Testis (tissue), 3 donors: ENCODE data around the gene ALG14. TPM values are rescaled to one million over a fixed set of nuclear protein-coding genes. Genes with fewer than 3 reads are reported as not detected.

Experiments
- DNase-seq: peaks from one replicate; pipeline ENCODE4 v3.0.0-alpha.2; 2019
- H3K27ac ChIP-seq, 2 donors: fragments of 200-600 bp; sonication (generic); one replicate each; pipeline ENCODE4 v1.5.1; 2019
- H3K27me3 ChIP-seq: fragments of 200-600 bp; sonication (generic); one replicate; pipeline ENCODE4 v1.5.1; 2019
- H3K36me3 ChIP-seq: fragments of 200-600 bp; sonication (generic); one replicate; pipeline ENCODE4 v1.5.1; 2017; ENCODE audit warnings: low read depth; ENCODE audit errors: missing control alignments
- H3K4me1 ChIP-seq: fragments of 200-600 bp; sonication (generic); one replicate; pipeline ENCODE4 v1.5.1; 2019
- H3K4me3 ChIP-seq, 2 donors: fragments of 200-600 bp; sonication (generic); one replicate each; pipeline ENCODE4 v1.5.1; 2017 to 2019
- H3K9me3 ChIP-seq: fragments of 200-600 bp; sonication (generic); one replicate; pipeline ENCODE4 v1.5.1; 2017
- CTCF ChIP-seq, 3 experiments: fragments of 450-650 bp in 2 of 3; fragments of 200-600 bp in 1 of 3; sonication (generic) in 1 of 3; IDR thresholded peaks; one replicate each; pipeline ENCODE4 v1.5.1; 2016 to 2019; ENCODE audit warnings: antibody characterized with exemption in 3 of 3, mild to moderate bottlenecking in 2 of 3, moderate library complexity in 1 of 3
- POLR2A ChIP-seq: fragments of 450-650 bp; IDR thresholded peaks from one replicate; pipeline ENCODE4 v1.6.1; 2017; ENCODE audit warnings: antibody characterized with exemption, mild to moderate bottlenecking, moderate library complexity
- WGBS, 2 donors: methylation state at CpG; one replicate each; pipeline ENCODE4 v1.1.5; 2018; 5-methylcytosine and 5-hydroxymethylcytosine counted together
- intact Hi-C: fragments of 100-400 bp; cut with DNase I; formaldehyde crosslinking; loops from one replicate; pipeline ENCODE4 v1.15.1; 2023; ENCODE audit warnings: low total_unique reads
- polyA plus RNA-seq: library from polyadenylated mRNA; stranded (reverse); fragments of 350-450 nt; fragmentation: Illumina TruSeq; extraction: RNeasy Lipid Tissue Mini Kit (QIAGEN cat#74804); gene quantifications from one replicate; pipeline ENCODE4 v1.2.3, GENCODE V29; 2014; ENCODE audit warnings: low read depth, low replicate concordance; ENCODE audit not compliant: insufficient read depth
- total RNA-seq, 2 donors: library from RNA; depleted of rRNA; stranded (reverse); fragments of >200 nt; gene quantifications; one replicate each; pipeline ENCODE4 v1.2.3, GENCODE V29; 2016

ALG14 gene
- total and polyA plus RNA-seq, 3 donors from 2014 or later = 3.3 to 24.1 (median 5.3) TPM

GRCh38 chr1:95005584-95005983 lies 67.2 kb downstream of the ALG14 start:
- DNase-seq = no peak

GRCh38 chr1:95004013-95004412 lies 68.7 kb downstream of the ALG14 start:
- DNase-seq = no peak
- no peak for TF ChIP-seq CTCF (IDR thresholded peaks at IDR 0.05)
- no peak for TF ChIP-seq POLR2A
- WGBS, 2 donors = 89 to 90% methylated on average over 7 of the region's 7 CpGs
- no peaks in the 10 kb centered on the region for H3K27me3 ChIP-seq
- H3K4me1 ChIP-seq = peaks cover 12% of the 10 kb centered on the region
- no peak overlapping the region for H3K27ac ChIP-seq
- H3K9me3 ChIP-seq = no peaks in the 10 kb centered on the region
- no peaks in the 10 kb centered on the region for H3K36me3 ChIP-seq
- intact Hi-C loops = no loop called here
- H3K4me3 ChIP-seq = no peak overlapping the region

More at GRCh38 chr1:95005584-95005983, 67.2 kb downstream of the ALG14 start:
- H3K9me3 ChIP-seq = no peaks in the 10 kb centered on the region
- 60 to 85% methylated on average over 2 of the region's 2 CpGs for WGBS, 2 donors
- H3K36me3 ChIP-seq = no peaks in the 10 kb centered on the region
- no peak overlapping the region for H3K27ac ChIP-seq
- TF ChIP-seq CTCF (IDR thresholded peaks at IDR 0.05) = no peak
- TF ChIP-seq POLR2A = no peak
- H3K4me1 ChIP-seq = peaks cover 12% of the 10 kb centered on the region
- H3K27me3 ChIP-seq = no peaks in the 10 kb centered on the region
- H3K4me3 ChIP-seq = no peak overlapping the region
- intact Hi-C loops = no loop called here

- Histone ChIP-seq H3K36me3 (no peaks in the 10 kb centered on the region), H3K9me3 (no peaks in the 10 kb centered on the region), H3K4me3 (no peak overlapping the region), H3K27ac (peak overlapping the region in 1 of 2 donors; percentile 65), H3K27me3 (no peaks in the 10 kb centered on the region), H3K4me1 (peaks cover 12% of the 10 kb centered on the region)
- TF ChIP-seq CTCF (IDR thresholded peaks at IDR 0.05) (no peak), POLR2A (no peak)
- no peak for DNase-seq
- intact Hi-C loops = no loop called here
- WGBS, 2 donors = 52 to 55% methylated on average over 4 of the region's 4 CpGs
Observed at GRCh38 chr1:95003433-95003738, 69.4 kb downstream of the ALG14 start.

- intact Hi-C loops = no loop called here
- Histone ChIP-seq H3K4me3 (no peak overlapping the region), H3K27me3 (no peaks in the 10 kb centered on the region), H3K27ac (peak overlapping the region; percentile 4 to 65), H3K4me1 (peaks cover 12% of the 10 kb centered on the region), H3K9me3 (no peaks in the 10 kb centered on the region), H3K36me3 (no peaks in the 10 kb centered on the region)
- TF ChIP-seq POLR2A (no peak), CTCF (IDR thresholded peaks at IDR 0.05) (no peak)
- WGBS, 2 donors = 29% methylated on average over 8 of the region's 8 CpGs
- peak; percentile 35 for DNase-seq
Observed at GRCh38 chr1:95002540-95003432, 70.0 kb downstream of the ALG14 start.

GRCh38 chr1:95002164-95002539 lies 70.6 kb downstream of the ALG14 start:
- Histone ChIP-seq H3K36me3 (no peaks in the 10 kb centered on the region), H3K4me3 (no peak overlapping the region), H3K4me1 (peaks cover 12% of the 10 kb centered on the region), H3K27me3 (no peaks in the 10 kb centered on the region), H3K27ac (peak overlapping the region; percentile 4 to 65), H3K9me3 (no peaks in the 10 kb centered on the region)
- DNase-seq = no peak
- no peak for TF ChIP-seq CTCF (IDR thresholded peaks at IDR 0.05)
- no peak for TF ChIP-seq POLR2A
- WGBS, 2 donors = 52 to 67% methylated on average over 5 of the region's 5 CpGs
- intact Hi-C loops = no loop called here
